Stimulated activated CD4-positive, alpha-beta T cell treated with anti-CD3 and anti-CD28 coated beads, TNF-alpha, amount 100 ng/mL, for 4 hours (primary cell): ENCODE measurements around the gene DYNC1I2.

ENCODE experiments used
- DNase-seq, 3 experiments: peaks; one replicate each; pipeline ENCODE4 v3.0.0-alpha.2; 2020; ENCODE audit warnings: low read depth in 3 of 3

DYNC1I2 gene

GRCh38 chr2:171687287-171688128, at the start of gene DYNC1I2:
TSS of gene DYNC1I2 (plus strand) at chr2:171687469. CDS start at chr2:171690156, 2,687 bp downstream.
- peak; percentile 51 to 60 (median 52) for DNase-seq

GRCh38 chr2:171651667-171652415, 35.4 kb upstream of the DYNC1I2 start:
- no peak for DNase-seq

- DNase-seq: no peak
These were observed 34.9 kb upstream of the DYNC1I2 start for GRCh38 chr2:171652416-171652785.

GRCh38 chr2:171655586-171655985, 31.7 kb upstream of the DYNC1I2 start:
- DNase-seq: no peak

- DNase-seq: no peak
These were observed 20.2 kb upstream of the DYNC1I2 start for GRCh38 chr2:171667041-171667440.

- DNase-seq: no peak
These were observed 19.1 kb upstream of the DYNC1I2 start for GRCh38 chr2:171668183-171668582.

- DNase-seq: no peak
These were observed 18.1 kb upstream of the DYNC1I2 start for GRCh38 chr2:171669121-171669520.

GRCh38 chr2:171670655-171671054, 16.6 kb upstream of the DYNC1I2 start:
- DNase-seq: no peak

- DNase-seq: no peak
These were observed 15.4 kb upstream of the DYNC1I2 start for GRCh38 chr2:171671867-171672266.

GRCh38 chr2:171673905-171674304, 13.4 kb upstream of the DYNC1I2 start:
- DNase-seq: no peak

- DNase-seq: no peak
These were observed 11.4 kb upstream of the DYNC1I2 start for GRCh38 chr2:171675810-171676345.

- DNase-seq: no peak
These were observed 8.7 kb upstream of the DYNC1I2 start for GRCh38 chr2:171678619-171679018.

- no peak for DNase-seq
These were observed 828 bp downstream of the DYNC1I2 start for GRCh38 chr2:171688129-171688465.

- DNase-seq: no peak
These were observed 5.1 kb downstream of the DYNC1I2 start for GRCh38 chr2:171692331-171692730.

- DNase-seq: no peak
These were observed 15.7 kb downstream of the DYNC1I2 start for GRCh38 chr2:171702781-171703556.

GRCh38 chr2:171703574-171704347, 16.5 kb downstream of the DYNC1I2 start:
- DNase-seq: no peak

GRCh38 chr2:171706152-171706803, 19.0 kb downstream of the DYNC1I2 start:
- DNase-seq: no peak

- no peak for DNase-seq
These were observed 20.5 kb downstream of the DYNC1I2 start for GRCh38 chr2:171707752-171708151.

GRCh38 chr2:171709011-171709685, 21.9 kb downstream of the DYNC1I2 start:
- no peak for DNase-seq

GRCh38 chr2:171711351-171711750, 24.1 kb downstream of the DYNC1I2 start:
- no peak for DNase-seq
